Measurements from ENCODE around the gene IGDCC3. TPM values are rescaled to one million over a fixed set of nuclear protein-coding genes. Genes with fewer than 3 reads are reported as not detected.

IGDCC3 gene
- total and polyA plus RNA-seq, 2 donors (not counting 3 experiments of a cell fraction or from before 2014, with no cell fraction given), result 0.03 TPM; not detected in 1

- dilution Hi-C loops (cut with MboI; ENCODE audit: extremely low pct_ligation_motif_present, low sequenced_read_pairs) (no loop called here), intact Hi-C loops (cut with micrococcal nuclease) (no loop called here)
- POLR2A ChIA-PET, result interaction anchor here (0.6 kb wide), 1 partner anchor 24 kb away, joined by 3 read pairs; the partner anchor contains the start of gene RNU5B-1
- Histone ChIP-seq H3K36me3 (ENCODE audit: control insufficient read depth in 2 of 2, extremely low read depth in 1 of 2, insufficient read depth in 2 of 2, low read length in 2 of 2) (no peaks in the 10 kb centered on the region), H3K27me3 (ENCODE audit: control insufficient read depth in 2 of 2, insufficient read depth in 2 of 2, low read length in 2 of 2) (no peaks in the 10 kb centered on the region), H3K27ac (ENCODE audit: insufficient read depth, low read depth, low read length) (no peak overlapping the region), H3K9me3 (replicated peaks; ENCODE audit: control insufficient read depth, insufficient read depth, low read length) (no peaks in the 10 kb centered on the region), H3K9ac (replicated peaks; ENCODE audit: extremely low read depth, insufficient read depth, low read length) (no peak overlapping the region), H4K20me1 (replicated peaks; ENCODE audit: control insufficient read depth, extremely low read depth, insufficient read depth, low read length) (no peaks in the 10 kb centered on the region), H3K9me1 (replicated peaks; ENCODE audit: control insufficient read depth, extremely low read depth, insufficient read depth, low read length) (no peaks in the 10 kb centered on the region), H3K4me1 (ENCODE audit: control insufficient read depth, extremely low read depth, insufficient read depth, low read length) (peaks cover 3% of the 10 kb centered on the region), H3K4me3 (replicated peaks in 1 of 3; ENCODE audit: insufficient read depth in 1 of 3, low read depth in 1 of 3, low read length in 3 of 3) (no peak overlapping the region), H3K4me2 (ENCODE audit: insufficient read depth, low read length) (no peak overlapping the region), H2AFZ (ENCODE audit: low read depth, low read length) (no peak overlapping the region), H3K79me2 (ENCODE audit: control insufficient read depth, insufficient read depth, low read length) (no peaks in the 10 kb centered on the region)
- DNase-seq (ENCODE audit: low read depth, low spot score) (no peak), FAIRE-seq (no peak)
- CTCF ChIA-PET, result interaction anchor here (0.7 to 3.1 kb wide), 4 partner anchors 8 to 57 kb away, joined by 3 to 13 read pairs (median 4); no protein-coding TSS in a partner anchor
- no TSS peak for BruUV-seq (replicated peaks)
- TF ChIP-seq POLR2AphosphoS5 (IDR thresholded peaks at IDR 0.05; ENCODE audit: insufficient read depth, low read depth, low read length) (no peak), EZH2 (IDR thresholded peaks at IDR 0.05; ENCODE audit: borderline replicate concordance, low read depth, low read length, severe bottlenecking) (no peak), JUN (IDR thresholded peaks at IDR 0.05; ENCODE audit: borderline replicate concordance, insufficient read depth, insufficient read length, low read depth) (no peak), POLR2A (IDR thresholded peaks at IDR 0.05; ENCODE audit: low read depth, low read length) (no peak), CTCF (IDR thresholded peaks at IDR 0.05; ENCODE audit: extremely low read depth in 1 of 2, insufficient read depth in 1 of 2, low read depth in 1 of 2, low read length in 2 of 2) (no peak)
These were observed 49.1 kb downstream of the IGDCC3 start for GRCh38 chr15:65328506-65329287.
